ENCODE data around the gene RPL36A. TPM values are rescaled to one million over a fixed set of nuclear protein-coding genes. Genes with fewer than 3 reads are reported as not detected.

Gene RPL36A
- total RNA-seq = 100 to 1,000 TPM; 331 to 406 TPM

DNA sequence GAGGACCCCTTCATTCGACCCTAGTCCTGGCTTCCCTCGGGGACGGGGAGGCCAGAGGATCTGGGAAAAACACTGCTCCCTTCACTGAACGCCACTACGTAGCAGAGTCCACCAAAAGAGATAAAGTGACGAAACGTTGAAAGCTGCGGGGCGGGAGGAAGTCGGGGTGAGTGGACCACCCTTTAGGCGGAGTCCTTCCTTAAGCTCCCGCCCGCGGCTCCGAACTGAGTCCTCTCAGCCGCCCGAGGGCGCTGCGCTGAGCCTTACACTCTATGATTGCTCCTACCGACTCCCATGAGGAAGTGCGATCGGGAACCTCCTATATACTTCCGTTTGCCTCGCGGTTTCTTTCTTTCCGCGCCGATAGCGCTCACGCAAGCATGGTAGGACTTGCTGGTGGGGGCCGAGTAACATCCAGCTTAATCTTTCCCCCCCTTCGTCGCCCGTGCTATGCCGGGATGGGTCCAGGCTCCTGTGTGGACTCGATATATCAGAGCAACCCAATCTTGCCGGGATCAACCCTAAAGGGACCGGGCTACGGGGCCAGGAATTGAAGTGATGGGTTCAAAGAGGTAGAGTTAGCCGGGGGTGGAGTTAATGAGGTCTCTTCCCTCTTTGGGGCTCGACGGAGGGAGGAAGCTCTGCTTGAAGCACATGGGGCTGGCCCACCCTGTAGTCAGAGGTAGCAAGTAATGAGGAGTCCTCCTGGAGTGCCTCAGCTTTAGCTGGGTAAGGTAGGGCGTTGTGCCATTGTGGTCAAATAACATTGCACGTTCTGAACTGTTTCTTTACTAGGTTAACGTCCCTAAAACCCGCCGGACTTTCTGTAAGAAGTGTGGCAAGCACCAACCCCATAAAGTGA lies at the start of gene RPL36A:
Gene RPL36A, plus strand, starts transcription at position 348 of the 862 bp plus-strand sequence. Its CDS starts 33 bp downstream, at position 381.

DNA sequence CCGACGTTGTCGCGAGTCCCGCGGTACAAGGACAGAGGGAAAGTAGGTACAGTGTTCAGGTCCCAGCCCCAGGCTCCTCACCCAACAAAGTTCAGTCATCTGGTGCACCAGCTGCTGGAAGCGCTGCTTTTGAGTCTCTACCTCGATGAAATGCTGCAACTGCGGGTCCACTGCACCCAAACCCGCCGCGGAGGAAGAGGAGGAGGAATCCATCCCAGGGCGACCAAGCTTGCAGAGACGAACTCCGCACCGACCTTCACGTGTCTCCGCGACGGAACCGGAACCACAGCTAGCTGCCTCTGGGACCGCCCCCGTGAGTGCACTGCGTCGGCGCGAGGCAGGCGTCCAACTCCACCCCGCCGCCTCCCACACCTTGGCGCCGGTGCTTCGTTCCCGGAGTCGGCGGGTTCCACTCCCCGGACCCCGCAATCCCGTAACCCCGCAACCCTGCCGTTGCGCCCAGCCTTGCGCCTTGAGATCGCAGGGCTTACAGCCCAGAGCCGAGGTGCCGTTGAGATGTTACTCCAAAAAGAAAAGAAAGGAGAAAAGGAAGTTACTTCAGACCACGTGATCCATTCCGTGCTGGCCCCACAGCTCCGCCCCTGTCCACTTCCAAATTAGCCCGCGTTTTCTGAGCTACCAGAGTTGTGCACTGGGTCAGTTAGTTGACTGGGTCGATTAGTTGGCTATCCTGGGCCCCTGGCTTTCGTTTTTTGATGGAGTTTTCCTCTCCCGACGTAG lies 42.2 kb upstream of the RPL36A start, which contains the start of gene TIMM8A:
Gene TIMM8A, minus strand, starts transcription at position 291 of the 741 bp plus-strand sequence. Its CDS starts 78 bp downstream, at position 213.

DNA sequence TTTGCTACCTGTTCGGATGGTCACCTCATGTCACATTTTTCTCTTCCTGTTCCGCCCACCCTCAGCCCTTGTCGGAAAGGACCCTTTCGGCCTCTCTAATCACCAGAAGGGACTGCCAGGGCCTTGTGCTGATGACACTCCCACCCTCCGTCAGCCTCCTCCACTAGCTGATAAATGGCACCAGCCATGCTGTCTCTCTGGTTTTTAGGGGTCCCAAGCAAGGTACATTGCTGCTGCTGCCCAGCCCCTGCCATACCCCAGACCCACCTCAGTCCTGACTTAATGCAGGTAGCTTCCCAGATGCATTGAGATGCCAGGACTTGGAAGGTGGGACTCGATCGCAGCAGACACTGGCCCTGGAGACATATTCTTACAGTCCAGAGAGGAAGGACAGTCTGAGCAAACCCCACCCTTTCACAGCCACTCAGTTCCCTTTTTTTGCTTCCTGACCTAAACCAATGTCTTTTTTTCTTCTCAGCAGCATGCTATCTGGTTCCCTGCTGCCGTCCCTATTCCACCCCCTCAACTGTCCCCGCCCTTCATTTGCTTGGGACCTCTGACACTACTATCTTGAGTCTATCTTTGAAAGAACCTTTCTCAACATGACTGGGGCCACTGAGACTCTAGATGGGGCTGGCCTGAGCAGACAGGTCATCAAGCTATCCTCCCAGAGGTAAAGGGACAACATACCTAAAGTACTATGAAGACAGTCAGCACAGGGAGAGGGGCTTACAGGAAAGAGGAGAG lies 4.8 kb upstream of the RPL36A start, which contains the start of gene BTK:
Gene BTK, minus strand, starts transcription at position 397 of the 747 bp plus-strand sequence. CDS start 10,907 bp downstream, outside the sequence.

GRCh38 chrX:101407748-101408531 lies 17.1 kb downstream of the RPL36A start, which contains the start of the genes GLA and HNRNPH2:
GLA (minus strand) TSS chrX:101407925; CDS start chrX:101407903, 22 bp downstream.
HNRNPH2 (plus strand) TSS chrX:101408222; CDS start chrX:101411989, 3,767 bp downstream.

Other genes with a start within 250 kb of the RPL36A start
- gene DRP2, start 171.2 kb upstream of the RPL36A start, total RNA-seq = under 1 TPM; 0.45 to 0.55 TPM
- not detected for gene TAF7L, start 99.7 kb upstream of the RPL36A start, total RNA-seq
- gene TIMM8A, start 42.3 kb upstream of the RPL36A start, total RNA-seq = 10 to 100 TPM; 12.3 to 14.0 TPM
- under 1 TPM; 0.10 to 0.28 TPM for gene BTK, start 4.8 kb upstream of the RPL36A start, total RNA-seq
- gene GLA, start 16.9 kb downstream of the RPL36A start, total RNA-seq = 10 to 100 TPM; 22.6 to 23.6 TPM
- gene HNRNPH2, start 17.2 kb downstream of the RPL36A start, total RNA-seq = 10 to 100 TPM; 45.3 to 46.4 TPM
- 1 to 10 TPM; 2.2 to 2.3 TPM for gene ARMCX4, start 94.4 kb downstream of the RPL36A start, total RNA-seq
- gene ARMCX1, start 159.5 kb downstream of the RPL36A start, total RNA-seq = under 1 TPM; 0.14 to 0.30 TPM
- gene ARMCX6, start 227.0 kb downstream of the RPL36A start, total RNA-seq = 10 to 100 TPM; 37.4 to 42.7 TPM
- 10 to 100 TPM; 26.4 to 27.0 TPM for gene ARMCX3, start 232.1 kb downstream of the RPL36A start, total RNA-seq

Data from activated naive CD4-positive, alpha-beta T cell treated with anti-CD3 and anti-CD28 coated beads, Interleukin-2, amount 10 ng/mL, durations not matched to agents 5 hours and 36 hours (primary cell).